HepG2 (cell line): ENCODE data around the gene SIAH3.

ENCODE experiments used
- FOXJ3 ChIP-seq: sonication (generic); formaldehyde crosslinking; IDR thresholded peaks from 2 replicates; pipeline ENCODE4 v1.4.0; 2020; ENCODE audit warnings: missing genetic modification reagents, mild to moderate bottlenecking, borderline replicate concordance
- GABPB1 ChIP-seq: IDR thresholded peaks from 2 replicates; pipeline ENCODE4 v1.6.1; 2016; ENCODE audit warnings: mild to moderate bottlenecking, missing genetic modification reagents, moderate library complexity, missing compliant biosample characterization
- MED1 ChIP-seq: sonication (generic); formaldehyde crosslinking; IDR thresholded peaks from 2 replicates; pipeline ENCODE4 v1.4.0; 2020; ENCODE audit warnings: missing genetic modification reagents
- NR2F1 ChIP-seq, 2 experiments: fragments of 450-650 bp in 1 of 2; formaldehyde crosslinking in 1 of 2; IDR thresholded peaks; 2 replicates each; pipeline versions ENCODE4 v1.5.0 to v1.6.1; 2016 to 2020; ENCODE audit warnings: mild to moderate bottlenecking in 1 of 2, missing compliant biosample characterization in 1 of 2, missing genetic modification reagents in 1 of 2, moderate library complexity in 1 of 2
- POLR2A ChIP-seq, 2 experiments: IDR thresholded peaks; 2 replicates each; pipeline ENCODE4 v1.6.1; 2011; ENCODE audit warnings: low read depth in 2 of 2, low read length in 2 of 2, mild to moderate bottlenecking in 1 of 2, moderate library complexity in 1 of 2; ENCODE audit not compliant: insufficient read depth in 1 of 2
- ZSCAN29 ChIP-seq: sonication (generic); formaldehyde crosslinking; conservative IDR thresholded peaks from 2 replicates; pipeline ENCODE4 v1.4.0; 2020; ENCODE audit warnings: mild to moderate bottlenecking, missing genetic modification reagents

GRCh38 chr13:45879666-45880065 is 28.1 kb upstream of the SIAH3 start:
- TF ChIP-seq POLR2A (IDR thresholded peaks at IDR 0.05; ENCODE audit: insufficient read depth in 1 of 2, low read depth in 2 of 2, low read length in 2 of 2), result no peak
- TF ChIP-seq FOXJ3 (CRISPR knock-in tag), result no peak
- TF ChIP-seq MED1, result no peak
- no peak for TF ChIP-seq ZSCAN29 (CRISPR knock-in tag)
- TF ChIP-seq NR2F1 (CRISPR knock-in tag; IDR thresholded peaks at IDR 0.05), result no peak
- no peak for TF ChIP-seq GABPB1 (CRISPR knock-in tag)
